Effector CD8-positive, alpha-beta T cell (primary cell): ENCODE results near the gene IPO11.

Experiments
- DNase-seq: peaks from one replicate; lab custom pipeline; 2025; lab: John Stamatoyannopoulos, UW
- total RNA-seq, 4 experiments: gene quantifications; one replicate each; lab custom pipeline; 2026; lab: John Stamatoyannopoulos, UW

IPO11 gene
- total RNA-seq = 18.7 to 28.8 (median 20.9) reads per million in 4 experiments

GRCh38 chr5:62412549-62413329 is at the start of gene IPO11:
IPO11 (plus strand) TSS chr5:62412763; CDS start chr5:62437280, 24,517 bp downstream.
- DNase-seq = peak; percentile 98

DNA sequence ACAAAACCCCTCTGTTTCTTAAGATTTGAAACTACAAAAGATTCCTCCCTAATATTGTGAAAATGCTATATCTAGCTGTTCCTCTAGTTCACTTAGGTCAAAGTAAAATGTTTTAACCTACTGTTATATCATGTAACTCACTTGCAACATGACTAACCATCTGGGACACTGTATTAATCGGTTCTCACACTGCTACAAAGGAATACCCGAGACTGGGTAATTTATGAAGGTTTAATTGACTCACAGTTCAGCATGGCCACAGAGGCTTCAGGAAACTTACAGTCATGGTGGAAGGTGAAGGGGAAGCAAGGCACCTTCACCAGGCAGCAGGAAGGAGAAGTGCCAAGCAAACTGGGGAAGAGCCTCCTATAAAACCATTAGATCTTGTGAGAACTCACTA is 43.5 kb upstream of the IPO11 start:
- DNase-seq = no peak

GRCh38 chr5:62371409-62371808 is 41.2 kb upstream of the IPO11 start:
- DNase-seq = no peak

DNA sequence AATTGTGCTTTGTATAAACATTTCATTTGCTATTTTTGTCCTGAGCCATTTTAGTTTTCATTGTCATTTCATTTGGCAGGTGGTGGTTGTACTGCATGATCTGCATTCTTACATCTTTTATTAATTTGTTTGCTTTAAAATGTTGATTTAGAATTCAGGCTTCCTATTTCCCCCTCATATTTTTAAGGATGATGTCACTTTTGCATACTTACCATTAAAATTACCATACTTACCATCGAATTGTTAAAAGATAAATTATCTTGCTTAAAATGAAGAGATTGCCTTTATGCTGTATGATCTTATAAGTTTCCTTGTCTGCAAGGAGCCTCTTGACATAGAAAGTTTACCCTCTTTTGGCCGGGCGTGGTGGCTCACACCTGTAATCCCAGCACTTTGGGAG is 40.0 kb upstream of the IPO11 start:
- DNase-seq = no peak

GRCh38 chr5:62373382-62373781 is 39.2 kb upstream of the IPO11 start:
- no peak for DNase-seq

DNA sequence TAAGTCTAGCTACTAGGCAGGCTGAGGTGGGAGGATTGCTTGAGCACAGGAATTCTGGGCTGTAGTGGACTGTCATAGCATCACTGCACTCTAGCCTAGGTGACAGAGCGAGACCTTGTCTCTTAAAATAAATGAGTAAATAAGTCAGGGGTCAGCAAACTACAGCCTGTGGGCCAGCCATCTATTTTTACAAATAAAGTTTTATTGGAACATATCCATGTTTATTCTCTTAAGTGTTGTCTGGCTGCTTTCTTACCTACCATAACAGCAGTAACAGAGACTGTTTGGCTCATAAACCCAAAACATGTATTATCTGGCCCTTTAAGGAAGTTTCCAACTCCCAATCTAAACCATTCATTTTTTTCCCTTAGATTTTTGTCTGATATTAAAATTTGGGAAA is 38.5 kb upstream of the IPO11 start:
- no peak for DNase-seq

DNA sequence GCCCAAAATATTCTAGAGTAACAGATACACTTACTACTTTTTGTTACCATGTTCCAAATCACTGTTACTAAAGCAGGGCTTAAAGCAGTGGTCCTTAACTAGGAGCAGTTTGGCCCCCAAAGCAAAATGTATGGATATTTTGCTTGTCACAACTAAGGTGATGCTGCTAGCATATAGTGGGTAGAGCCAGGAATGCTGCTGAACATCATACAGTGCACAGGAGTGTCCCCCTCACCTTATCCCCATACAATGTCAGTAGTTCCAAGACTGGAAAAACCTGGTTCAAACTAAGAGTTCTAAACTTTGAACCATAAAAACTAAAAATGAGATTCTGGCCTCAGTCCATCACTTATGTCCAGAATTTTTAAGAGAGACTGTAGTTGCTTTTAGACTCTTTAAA is 36.9 kb upstream of the IPO11 start:
- no peak for DNase-seq

GRCh38 chr5:62376064-62376463 is 36.5 kb upstream of the IPO11 start:
- no peak for DNase-seq

GRCh38 chr5:62385131-62385530 is 27.4 kb upstream of the IPO11 start:
- no peak for DNase-seq

GRCh38 chr5:62385816-62386400 is 26.7 kb upstream of the IPO11 start:
- no peak for DNase-seq

DNA sequence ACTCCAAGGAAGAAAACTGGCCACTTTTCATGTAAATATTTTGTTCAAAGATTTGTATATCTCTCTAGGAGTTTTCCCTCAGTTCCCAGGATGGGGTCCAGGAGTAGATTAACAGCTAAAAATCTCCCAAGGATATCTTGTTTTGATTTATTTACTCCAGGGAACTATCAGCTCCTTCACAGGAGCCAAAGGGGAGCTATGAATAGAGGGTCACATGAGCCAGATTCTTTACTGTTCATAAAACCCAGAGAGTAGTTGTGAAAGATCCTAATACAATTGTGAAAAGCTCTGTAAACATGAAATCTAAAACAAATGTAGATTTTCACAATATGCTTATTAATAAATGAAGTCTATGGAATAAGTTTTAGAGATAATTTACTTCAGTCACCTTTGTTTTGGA is 25.7 kb upstream of the IPO11 start:
- DNase-seq = no peak

DNA sequence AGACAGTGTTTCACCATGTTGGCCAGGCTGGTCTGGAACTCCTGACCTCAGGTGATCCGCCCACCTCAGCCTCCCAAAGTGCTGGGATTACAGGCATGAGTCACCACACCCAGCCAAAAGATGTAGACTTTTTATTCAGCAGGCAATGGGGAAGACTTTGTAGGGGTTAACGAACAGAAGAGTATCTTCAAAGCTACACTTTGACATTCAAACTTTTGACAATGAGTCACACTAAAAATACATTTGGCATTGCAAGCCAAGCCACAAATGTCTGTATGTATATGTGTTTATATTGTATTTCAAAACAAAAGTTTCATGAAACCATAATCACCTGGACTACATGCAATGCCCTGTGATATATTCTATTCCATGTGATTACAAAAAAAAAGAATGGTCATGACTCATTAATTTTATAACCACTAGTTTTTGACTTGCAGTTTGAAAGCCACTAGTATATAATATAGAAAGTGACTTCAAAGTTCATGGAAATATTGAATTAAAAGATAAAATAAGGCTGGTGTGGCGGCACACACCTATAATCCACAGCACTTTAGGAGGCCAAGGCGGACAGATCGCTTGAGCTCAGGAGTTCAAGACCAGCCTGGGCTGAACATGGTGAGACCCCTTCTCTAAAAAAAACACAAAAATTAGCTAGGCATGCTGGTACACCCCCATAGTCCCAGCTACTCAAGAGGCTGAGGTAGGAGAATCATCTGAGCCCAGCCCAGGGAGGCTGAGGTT is 17.2 kb upstream of the IPO11 start:
- no peak for DNase-seq

DNA sequence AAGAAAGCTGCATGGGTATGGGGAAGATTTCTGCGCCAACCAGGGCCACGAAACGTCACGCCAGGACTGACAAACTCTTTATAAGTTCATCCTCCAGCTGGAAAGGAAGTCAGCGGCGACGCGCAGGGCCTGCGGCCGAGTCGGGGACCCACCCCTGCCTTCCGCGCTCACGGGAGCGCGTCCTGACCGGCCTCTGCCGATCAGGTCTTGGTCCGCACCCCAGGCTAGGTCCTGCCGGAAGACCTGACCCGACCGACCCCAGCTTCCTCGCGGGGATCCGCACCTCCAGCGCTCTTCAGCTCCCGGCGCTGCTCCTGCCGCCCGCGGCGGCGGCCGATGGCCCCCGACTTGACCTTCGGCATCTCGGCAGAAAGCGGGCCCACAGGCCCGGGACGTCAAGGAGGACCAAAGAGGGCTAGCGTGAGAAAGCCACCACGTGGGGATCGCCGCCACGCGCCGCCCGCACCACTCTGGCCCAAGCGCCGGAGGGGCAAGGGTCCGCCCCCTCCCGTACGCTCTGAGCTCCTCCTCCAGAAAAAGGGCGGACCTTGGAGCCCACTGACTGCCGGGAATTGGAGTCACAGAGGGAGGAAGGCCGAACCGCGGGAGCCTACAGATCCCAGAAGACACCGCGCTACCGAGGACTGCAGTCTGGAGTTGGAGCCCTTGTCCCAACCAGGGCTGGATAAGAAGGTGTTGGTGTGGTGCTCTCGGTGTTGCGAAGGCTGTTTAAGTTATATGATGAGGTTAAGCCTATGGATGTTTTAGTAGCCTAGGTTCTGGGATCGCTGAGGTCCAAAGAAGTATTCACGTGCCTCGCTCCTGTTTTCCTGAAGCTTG is 8.9 kb upstream of the IPO11 start, which contains the start of gene DIMT1:
DIMT1 (minus strand) TSS at position 495 of the 840 bp plus-strand sequence; CDS start at position 362, 133 bp downstream.
- peak; percentile 87 for DNase-seq

GRCh38 chr5:62413711-62414110 is 1.1 kb downstream of the IPO11 start:
- DNase-seq = no peak

GRCh38 chr5:62418462-62419076 is 6.0 kb downstream of the IPO11 start:
- no peak for DNase-seq

DNA sequence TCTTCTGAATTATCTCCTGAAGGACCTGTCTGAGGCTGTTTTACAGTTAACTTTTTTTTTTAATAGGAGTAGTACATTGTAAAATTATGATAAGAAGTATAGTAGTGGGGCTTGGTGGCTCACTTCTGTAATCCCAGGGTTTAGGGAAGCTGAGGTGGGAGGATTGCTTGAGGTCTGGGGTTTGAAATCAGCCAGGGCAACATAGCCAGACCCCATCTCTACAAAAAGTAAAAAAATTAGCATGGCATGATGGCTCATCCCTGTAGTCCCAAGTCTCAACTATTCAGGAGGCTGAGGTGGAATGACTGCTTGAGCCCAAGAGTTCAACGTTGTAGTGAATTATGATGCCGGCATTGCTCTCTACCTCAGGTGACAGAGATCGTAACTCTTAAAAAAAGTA is 7.0 kb downstream of the IPO11 start:
- DNase-seq = no peak

DNA sequence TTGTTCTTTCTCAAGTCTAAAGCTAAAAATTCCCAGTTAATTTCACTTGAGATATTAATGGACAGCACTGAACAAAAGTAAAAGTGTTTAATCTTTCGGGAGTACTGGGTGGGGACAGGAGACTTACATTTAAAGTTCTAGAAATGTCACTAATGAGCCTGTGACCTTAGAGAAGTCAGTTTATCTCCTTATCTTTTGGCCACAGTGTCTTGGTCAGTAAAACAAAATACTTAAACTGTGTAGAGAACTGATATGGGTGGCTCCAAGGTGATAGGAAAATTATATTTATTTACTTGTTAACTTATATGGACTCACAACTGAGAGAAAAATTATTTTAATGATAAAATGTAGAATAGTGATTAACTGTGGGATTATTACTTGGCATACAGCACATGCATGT is 8.9 kb downstream of the IPO11 start:
- DNase-seq = no peak

- DNase-seq = no peak
Observed at GRCh38 chr5:62424763-62425162, 12.2 kb downstream of the IPO11 start.

- no peak for DNase-seq
Observed at GRCh38 chr5:62431735-62432620, 19.4 kb downstream of the IPO11 start.

GRCh38 chr5:62432621-62433064 is 20.1 kb downstream of the IPO11 start:
- DNase-seq = no peak
